ENCODE results near the gene DLX6.

The DLX6 gene

DNA sequence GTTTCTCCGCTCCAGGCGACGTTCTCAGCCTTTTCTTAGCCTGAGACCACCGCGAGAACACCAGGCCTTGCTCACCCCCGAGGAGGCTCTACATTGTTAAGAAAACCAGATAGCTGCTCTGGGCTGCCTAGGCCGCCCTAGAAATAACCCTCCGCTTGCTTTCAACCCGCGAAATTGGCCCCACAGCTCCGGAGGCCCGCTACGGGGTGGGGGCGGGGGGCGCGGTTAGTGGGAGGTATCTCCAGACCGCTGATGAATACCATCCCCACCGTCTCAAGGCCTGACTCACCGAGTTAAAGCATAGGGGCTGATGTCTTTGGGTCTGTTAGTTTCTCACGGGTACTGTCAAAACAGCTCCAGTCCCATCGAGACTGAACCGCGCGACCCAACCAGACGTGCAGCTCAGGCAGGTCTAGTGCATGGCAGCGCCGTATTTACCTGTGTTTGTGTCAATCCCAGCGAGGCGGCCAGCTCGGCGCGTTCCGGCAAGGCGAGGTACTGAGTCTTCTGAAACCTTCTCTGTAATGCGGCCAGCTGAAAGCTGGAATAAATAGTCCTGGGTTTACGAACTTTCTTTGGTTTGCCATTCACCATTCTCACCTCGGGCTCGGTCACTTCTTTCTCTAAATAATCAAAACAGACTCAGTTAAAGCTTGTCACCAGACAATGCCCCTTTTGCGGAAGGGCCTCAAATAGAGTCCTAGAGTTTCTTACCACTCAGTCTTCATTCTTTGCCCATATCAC, 16.6 kb downstream of the DLX6 start:
- no peak for DNase-seq (ENCODE audit: low read depth)
- H3K4me3 ChIP-seq (ENCODE audit: low read depth, low read length): no peak overlapping the region
- no peak for TF ChIP-seq MYC (IDR thresholded peaks at IDR 0.05; ENCODE audit: low read depth, low read length)
- TF ChIP-seq POLR2A (IDR thresholded peaks at IDR 0.05; ENCODE audit: extremely low read depth, insufficient read length): no peak
- TF ChIP-seq, protein P1, sequence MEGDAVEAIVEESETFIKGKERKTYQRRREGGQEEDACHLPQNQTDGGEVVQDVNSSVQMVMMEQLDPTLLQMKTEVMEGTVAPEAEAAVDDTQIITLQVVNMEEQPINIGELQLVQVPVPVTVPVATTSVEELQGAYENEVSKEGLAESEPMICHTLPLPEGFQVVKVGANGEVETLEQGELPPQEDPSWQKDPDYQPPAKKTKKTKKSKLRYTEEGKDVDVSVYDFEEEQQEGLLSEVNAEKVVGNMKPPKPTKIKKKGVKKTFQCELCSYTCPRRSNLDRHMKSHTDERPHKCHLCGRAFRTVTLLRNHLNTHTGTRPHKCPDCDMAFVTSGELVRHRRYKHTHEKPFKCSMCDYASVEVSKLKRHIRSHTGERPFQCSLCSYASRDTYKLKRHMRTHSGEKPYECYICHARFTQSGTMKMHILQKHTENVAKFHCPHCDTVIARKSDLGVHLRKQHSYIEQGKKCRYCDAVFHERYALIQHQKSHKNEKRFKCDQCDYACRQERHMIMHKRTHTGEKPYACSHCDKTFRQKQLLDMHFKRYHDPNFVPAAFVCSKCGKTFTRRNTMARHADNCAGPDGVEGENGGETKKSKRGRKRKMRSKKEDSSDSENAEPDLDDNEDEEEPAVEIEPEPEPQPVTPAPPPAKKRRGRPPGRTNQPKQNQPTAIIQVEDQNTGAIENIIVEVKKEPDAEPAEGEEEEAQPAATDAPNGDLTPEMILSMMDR (IDR thresholded peaks at IDR 0.05; ENCODE audit: low read depth, low read length): no peak
- TF ChIP-seq, protein P2, sequence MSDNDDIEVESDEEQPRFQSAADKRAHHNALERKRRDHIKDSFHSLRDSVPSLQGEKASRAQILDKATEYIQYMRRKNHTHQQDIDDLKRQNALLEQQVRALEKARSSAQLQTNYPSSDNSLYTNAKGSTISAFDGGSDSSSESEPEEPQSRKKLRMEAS (IDR thresholded peaks at IDR 0.05; ENCODE audit: low read depth, low read length): no peak

DNA sequence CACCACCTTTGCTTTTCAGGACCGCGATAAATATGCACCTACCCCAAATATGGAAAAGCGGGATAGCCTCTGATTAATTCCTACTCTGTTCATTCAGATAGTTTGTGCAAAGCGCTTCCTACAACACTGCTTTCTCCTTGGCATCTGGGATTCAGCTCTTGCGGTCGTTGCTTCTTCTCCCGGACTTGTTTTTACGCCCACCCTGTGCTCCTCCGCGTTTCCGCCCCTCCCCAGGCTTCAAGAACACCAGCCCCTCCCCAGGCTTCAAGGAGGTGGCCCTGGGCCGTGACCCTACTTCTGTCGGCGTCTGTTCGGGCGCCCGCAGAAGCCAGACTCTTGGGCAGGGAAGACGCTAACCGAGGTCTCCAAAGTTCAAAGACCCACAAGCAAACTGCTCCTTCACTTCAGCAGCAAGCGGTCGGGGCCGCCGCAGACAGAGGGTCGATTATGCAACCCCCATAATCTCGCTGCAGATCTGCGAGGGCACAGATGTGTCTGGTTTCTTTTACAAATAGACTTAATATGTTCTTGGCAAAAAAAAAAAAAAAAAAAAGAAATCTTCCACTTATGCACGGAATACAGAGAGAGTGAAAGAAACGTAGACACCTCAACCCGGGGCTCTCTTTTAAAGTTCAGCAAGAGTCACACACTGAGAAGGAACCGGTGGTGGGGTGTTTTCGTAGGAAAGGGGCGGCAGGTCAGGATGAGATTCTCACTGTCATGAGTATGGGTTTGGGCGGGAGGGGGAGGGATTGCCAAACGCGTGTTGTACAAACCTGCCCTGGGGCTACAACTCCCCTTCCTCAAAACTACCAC, 17.3 kb downstream of the DLX6 start:
- H3K4me3 ChIP-seq (ENCODE audit: low read depth, low read length): no peak overlapping the region
- DNase-seq (ENCODE audit: low read depth): peak; percentile 74
- TF ChIP-seq, protein P1 (IDR thresholded peaks at IDR 0.05; ENCODE audit: low read depth, low read length): no peak
- no peak for TF ChIP-seq MYC (IDR thresholded peaks at IDR 0.05; ENCODE audit: low read depth, low read length)
- TF ChIP-seq, protein P2 (IDR thresholded peaks at IDR 0.05; ENCODE audit: low read depth, low read length): no peak
- TF ChIP-seq POLR2A (IDR thresholded peaks at IDR 0.05; ENCODE audit: extremely low read depth, insufficient read length): no peak

DNA sequence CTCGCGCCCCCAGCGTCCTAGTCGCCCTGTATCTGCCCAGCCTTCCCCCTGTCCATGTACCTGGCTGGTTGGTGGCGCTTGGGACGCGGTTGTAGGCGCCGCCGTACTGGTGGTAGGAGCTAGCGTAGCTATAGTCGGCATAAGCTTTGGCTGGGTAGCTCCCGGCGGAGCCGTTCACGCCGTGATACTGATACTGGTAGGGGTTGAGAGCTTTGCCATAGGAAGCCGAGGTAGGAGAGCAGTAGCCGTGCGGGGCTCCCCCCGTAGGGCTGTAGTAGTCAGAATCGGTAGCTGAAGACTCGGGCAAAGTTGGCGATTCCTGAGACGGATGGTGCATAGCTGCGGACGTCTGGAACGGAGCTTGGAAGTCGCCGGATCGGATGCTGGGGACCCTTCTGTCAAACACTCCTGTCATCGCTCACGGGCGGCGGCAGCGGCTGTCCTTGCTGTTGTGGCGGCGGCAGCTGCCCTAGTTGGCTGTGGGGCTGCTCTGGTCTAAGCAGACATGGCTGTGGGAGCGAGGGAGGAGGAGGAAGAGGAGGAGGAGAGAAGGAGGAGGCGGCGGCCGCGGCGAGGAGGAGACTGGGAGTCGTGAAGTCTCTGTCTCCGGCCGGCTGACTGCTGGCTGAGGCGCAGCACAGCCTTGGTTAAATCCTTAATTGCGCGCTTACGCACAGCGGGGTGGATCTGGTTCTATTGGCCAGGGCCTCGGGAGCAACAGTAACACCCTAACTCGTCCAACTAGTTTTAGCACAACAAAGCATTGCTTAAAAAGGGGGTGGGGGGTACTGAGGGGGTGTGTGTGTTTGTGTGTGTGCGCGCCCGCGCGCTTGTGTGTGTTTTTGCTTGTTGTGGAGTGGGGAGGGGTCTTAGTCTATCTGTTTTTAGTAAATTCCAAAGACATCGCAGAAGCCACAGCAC, 19.1 kb downstream of the DLX6 start, which contains the start of gene DLX5:
Gene DLX5 (minus strand): TSS at position 623 of the 921 bp plus-strand sequence. CDS start 208 bp downstream, at position 415.
- TF ChIP-seq, protein P2 (IDR thresholded peaks at IDR 0.05; ENCODE audit: low read depth, low read length): no peak
- DNase-seq (ENCODE audit: low read depth): no peak
- H3K4me3 ChIP-seq (ENCODE audit: low read depth, low read length): no peak within 1 kb of the TSS

DNA sequence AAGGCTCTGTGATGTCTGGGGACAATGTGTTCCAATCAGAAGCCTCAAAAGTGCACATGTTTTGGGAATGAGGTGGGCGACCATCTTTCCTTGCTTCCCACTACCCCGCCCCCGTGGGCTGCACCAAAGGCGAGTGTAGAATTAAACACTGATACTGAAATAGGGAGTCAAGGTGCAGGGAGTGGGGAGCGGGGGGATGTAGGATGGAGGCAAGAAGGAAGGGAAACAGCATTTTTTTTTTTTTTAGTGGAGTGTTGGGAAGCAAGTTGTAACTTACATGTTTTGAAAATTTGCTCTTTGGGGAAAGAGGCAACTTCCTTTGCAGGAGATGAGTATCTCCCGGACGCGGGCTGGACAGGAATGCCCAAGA, 19.8 kb downstream of the DLX6 start:
- no peak overlapping the region for H3K4me3 ChIP-seq (ENCODE audit: low read depth, low read length)
- no peak for DNase-seq (ENCODE audit: low read depth)
- TF ChIP-seq POLR2A (IDR thresholded peaks at IDR 0.05; ENCODE audit: extremely low read depth, insufficient read length): no peak
- TF ChIP-seq, protein P2 (IDR thresholded peaks at IDR 0.05; ENCODE audit: low read depth, low read length): no peak
- TF ChIP-seq, protein P1 (IDR thresholded peaks at IDR 0.05; ENCODE audit: low read depth, low read length): no peak
- no peak for TF ChIP-seq MYC (IDR thresholded peaks at IDR 0.05; ENCODE audit: low read depth, low read length)

DNA sequence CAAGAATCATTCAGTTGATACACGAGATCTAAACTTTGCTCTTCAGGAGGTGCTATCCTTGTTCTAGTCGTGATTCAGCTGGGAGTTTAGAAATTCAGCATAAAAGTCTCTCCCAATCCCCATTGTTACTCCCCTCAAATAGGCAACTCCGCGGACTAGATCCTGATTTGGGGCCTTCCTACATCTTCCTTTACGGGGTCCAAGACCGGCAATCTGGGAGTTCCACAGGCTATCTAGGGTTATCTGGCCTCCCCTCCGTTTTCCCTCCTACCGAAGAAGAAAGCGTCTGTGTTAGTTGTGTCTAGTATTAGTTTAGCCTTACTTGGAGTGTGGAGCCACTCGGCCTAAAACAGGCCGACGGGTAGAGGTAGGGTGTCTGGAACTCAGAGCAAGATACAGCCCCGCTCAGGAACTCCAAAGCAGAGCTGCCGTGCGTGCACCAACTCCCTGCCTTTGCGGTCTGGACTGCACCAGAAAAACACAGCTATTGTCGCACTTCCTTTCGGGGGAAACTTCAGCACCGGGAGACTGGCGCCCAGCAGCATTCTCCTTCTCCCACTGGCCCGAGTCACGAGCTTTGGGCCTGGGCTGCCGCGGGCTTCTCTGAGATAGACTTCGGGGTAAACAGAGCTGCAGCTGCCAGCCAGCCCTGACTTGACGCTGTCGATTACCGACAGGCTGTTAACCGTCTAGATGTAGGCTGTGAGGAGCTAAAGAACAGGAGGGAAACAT, 20.8 kb downstream of the DLX6 start:
- TF ChIP-seq, protein P1 (IDR thresholded peaks at IDR 0.05; ENCODE audit: low read depth, low read length): no peak
- TF ChIP-seq, protein P2 (IDR thresholded peaks at IDR 0.05; ENCODE audit: low read depth, low read length): no peak
- TF ChIP-seq MYC (IDR thresholded peaks at IDR 0.05; ENCODE audit: low read depth, low read length) (no peak), POLR2A (IDR thresholded peaks at IDR 0.05; ENCODE audit: extremely low read depth, insufficient read length) (no peak)
- no peak overlapping the region for H3K4me3 ChIP-seq (ENCODE audit: low read depth, low read length)
- no peak for DNase-seq (ENCODE audit: low read depth)

All from NB4 (cell line).